Panc1 (cell line): ENCODE measurements around the gene CLCF1. TPM values are rescaled to one million over a fixed set of nuclear protein-coding genes. Genes with fewer than 3 reads are reported as not detected.

Experiments used
- ATAC-seq: fragments of 200-7000 bp; cut with Tn5 transposase; 2 replicates; pipeline ENCODE4 v1.9.1; 2020; ENCODE audit warnings: mild to moderate bottlenecking, moderate library complexity
- BruUV-seq: library from RNA; stranded (reverse); fragments of 400-500 nt; replicated peaks from 2 replicates; lab custom pipeline; 2021; lab: Mats Ljungman, UMichigan
- CTCF ChIA-PET: fragments of 300-600 bp; sonication (Branson Sonifier 250); formaldehyde crosslinking; loops from one replicate; lab custom pipeline; 2022; ENCODE audit warnings: antibody characterized with exemption; lab: Charles Lee
- POLR2A ChIA-PET: fragments of 300-600 bp; sonication (Branson Sonifier 250); formaldehyde crosslinking; loops from one replicate; lab custom pipeline; 2022; ENCODE audit warnings: antibody characterized with exemption; lab: Charles Lee
- DNase-seq: peaks from one replicate; pipeline ENCODE4 v3.0.0-alpha.2; 2010; ENCODE audit warnings: low read depth, low spot score
- H3K27ac ChIP-seq: 2 replicates; pipeline ENCODE4 v1.5.1; 2011; ENCODE audit warnings: mild to moderate bottlenecking, low read length, inconsistent platforms
- H3K27me3 ChIP-seq: fragments of 200-500 bp; sonication (Bioruptor generic); 2 replicates; pipeline ENCODE4 v1.6.0; 2014; ENCODE audit warnings: low read length, inconsistent platforms; ENCODE audit not compliant: control insufficient read depth, insufficient read depth
- H3K36me3 ChIP-seq: fragments of 200-500 bp; sonication (Bioruptor generic); 2 replicates; pipeline ENCODE4 v1.5.1; 2014; ENCODE audit warnings: inconsistent platforms, mild to moderate bottlenecking, low read length, moderate library complexity; ENCODE audit not compliant: control insufficient read depth, insufficient read depth
- H3K4me1 ChIP-seq: 2 replicates; pipeline ENCODE4 v1.5.1; 2011; ENCODE audit warnings: inconsistent platforms, mild to moderate bottlenecking, low read length, moderate library complexity; ENCODE audit not compliant: control insufficient read depth, insufficient read depth
- H3K4me3 ChIP-seq, 2 experiments: 2 replicates each; pipeline ENCODE4 v1.5.1; 2011 to 2012; ENCODE audit warnings: low read depth in 2 of 2, low read length in 2 of 2, mild to moderate bottlenecking in 2 of 2, inconsistent platforms in 1 of 2, moderate library complexity in 1 of 2
- H3K9me3 ChIP-seq: fragments of 200-500 bp; sonication (Bioruptor generic); 2 replicates; pipeline ENCODE4 v1.5.1; 2014; ENCODE audit warnings: low read depth, mild to moderate bottlenecking, inconsistent platforms, low read length, moderate library complexity; ENCODE audit not compliant: control insufficient read depth, insufficient read depth
- CTCF ChIP-seq: fragments of 450-650 bp; IDR thresholded peaks from 2 replicates; pipeline ENCODE4 v1.5.1; 2017; ENCODE audit warnings: mild to moderate bottlenecking
- POLR2AphosphoS5 ChIP-seq: IDR thresholded peaks from 2 replicates; pipeline ENCODE4 v1.6.1; 2012; ENCODE audit warnings: mild to moderate bottlenecking, low read depth, low read length, moderate library complexity
- REST ChIP-seq, 2 experiments: IDR thresholded peaks; 2 replicates each; pipeline ENCODE4 v1.6.1; 2011 to 2012; ENCODE audit warnings: low read depth in 2 of 2, control low read depth in 1 of 2, low read length in 1 of 2, mild to moderate bottlenecking in 1 of 2, moderate library complexity in 1 of 2; ENCODE audit not compliant: insufficient read depth in 1 of 2
- SIN3A ChIP-seq: IDR thresholded peaks from 2 replicates; pipeline ENCODE4 v1.6.1; 2012; ENCODE audit warnings: low read depth, mild to moderate bottlenecking, low read length, moderate library complexity, borderline replicate concordance; ENCODE audit not compliant: insufficient read depth
- TCF7L2 ChIP-seq: IDR thresholded peaks from 2 replicates; pipeline ENCODE4 v1.6.1; 2011; ENCODE audit warnings: mild to moderate bottlenecking, low read depth, low read length, inconsistent platforms
- in situ Hi-C: cut with HindIII; loops from 2 replicates; pipeline ENCODE4 v1.10.0; 2016; ENCODE audit warnings: low sequenced_read_pairs, low pct_unique_long_range_greater_than_20kb
- intact Hi-C: fragments of 100-400 bp; cut with micrococcal nuclease; formaldehyde crosslinking; loops from one replicate; pipeline ENCODE4 v1.10.0; 2022; ENCODE audit not compliant: unreplicated experiment
- total RNA-seq: library from RNA; stranded (reverse); gene quantifications from one replicate; pipeline ENCODE4 v1.2.1, GENCODE V29; 2021; ENCODE audit not compliant: unreplicated experiment

Gene CLCF1
- total RNA-seq, 1 experiment from 2014 or later, result 9.3 TPM

GRCh38 chr11:67387069-67387468 is 13.7 kb upstream of the CLCF1 start:
- DNase-seq (no peak), ATAC-seq (no peak)
- POLR2A ChIA-PET, result interaction anchor here (0.7 to 1.1 kb wide), 2 partner anchors 14 to 52 kb away, joined by 6 to 14 read pairs; no protein-coding TSS in a partner anchor
- no TSS peak for BruUV-seq
- no peaks in the 10 kb centered on the region for H3K27me3 ChIP-seq
- H3K36me3 ChIP-seq, result no peaks in the 10 kb centered on the region
- intact Hi-C loops (loop anchor here (10.0 kb wide), 1 partner anchor 122 kb away; the partner anchor contains the start of gene GRK2), in situ Hi-C loops (no loop called here)
- H3K4me3 ChIP-seq, result no peak overlapping the region
- peaks cover 15% of the 10 kb centered on the region for H3K4me1 ChIP-seq
- no peak overlapping the region for H3K27ac ChIP-seq
- CTCF ChIA-PET, result interaction anchor here (0.5 to 0.9 kb wide), 8 partner anchors 12 to 490 kb away, joined by 3 to 7 read pairs (median 4); partner anchors contain the start of gene CABP4
- no peaks in the 10 kb centered on the region for H3K9me3 ChIP-seq
- TF ChIP-seq SIN3A (no peak), TCF7L2 (no peak)

GRCh38 chr11:67384851-67385366 is 11.5 kb upstream of the CLCF1 start:
- ChIA-PET POLR2A (no interaction called here), CTCF (no interaction called here)
- Histone ChIP-seq H3K4me1 (peaks cover 27% of the 10 kb centered on the region), H3K4me3 (no peak overlapping the region), H3K36me3 (no peaks in the 10 kb centered on the region), H3K27me3 (no peaks in the 10 kb centered on the region), H3K27ac (no peak overlapping the region), H3K9me3 (no peaks in the 10 kb centered on the region)
- in situ Hi-C loops, result no loop called here
- TF ChIP-seq TCF7L2, result no peak
- no peak for TF ChIP-seq CTCF
- no peak for TF ChIP-seq REST (IDR thresholded peaks at IDR 0.05; ENCODE audit: insufficient read depth in 1 of 2, low read depth in 2 of 2, low read length in 1 of 2)
- no peak for TF ChIP-seq SIN3A
- TF ChIP-seq POLR2AphosphoS5, result no peak
- ATAC-seq (no peak), DNase-seq (no peak)
- no TSS peak for BruUV-seq
- intact Hi-C loops, result loop anchor here (5.0 to 10.0 kb wide), 2 partner anchors 38 to 120 kb away; partner anchors contain the start of gene GRK2
